Posterior cingulate gyrus (tissue), 11 donors: ENCODE data around the gene SLFN12L.
A peak's percentile ranks its signal among the peaks of the same experiment; 100 is the strongest.
"Not testable (repeated sequence)": the region's sequence is repeated elsewhere in the genome, so short reads cannot be mapped to it uniquely, and the experiment has no call there.

Experiments
- DNase-seq, 10 donors: peaks; one replicate each; pipeline versions ENCODE4 v3.0.0 to v3.0.0-alpha.2; 2020 to 2021; ENCODE audit warnings: mixed read lengths in 3 of 10
- intact Hi-C: fragments of 100-400 bp; cut with DNase I; formaldehyde crosslinking; loops from one replicate; pipeline ENCODE4 v1.15.1; 2023

The SLFN12L gene

DNA sequence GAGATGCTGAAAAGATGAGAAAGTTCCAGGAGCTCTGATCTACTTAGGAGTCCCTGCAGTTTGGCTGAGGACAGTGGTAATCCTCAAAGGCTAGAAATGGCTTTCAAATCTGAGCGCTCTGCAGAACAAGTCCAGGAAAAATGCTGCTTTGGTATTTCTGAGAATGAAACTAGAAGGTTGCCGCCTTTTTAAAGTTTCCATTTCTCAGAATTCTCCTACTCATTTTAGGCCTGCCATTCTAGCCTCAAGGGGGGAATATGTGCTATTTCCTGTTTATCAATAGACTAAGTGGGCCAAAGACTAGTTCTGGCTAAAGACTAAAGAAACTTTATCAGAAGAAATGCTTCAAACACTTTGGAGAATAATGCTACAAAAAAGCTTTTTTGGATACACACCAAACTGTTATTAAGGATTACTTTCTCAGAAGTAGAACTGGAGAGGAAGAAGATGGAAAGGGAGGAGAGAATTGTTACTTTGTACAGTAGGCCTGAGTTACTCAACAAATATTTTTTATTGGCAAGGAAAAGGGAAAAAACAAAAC is at the start of gene SLFN12L:
TSS of gene SLFN12L (minus strand) at position 78 of the 541 bp plus-strand sequence. CDS start 15,314 bp downstream, outside the sequence.
- intact Hi-C loops, result loop anchor here (5.0 kb wide), 1 partner anchor 365 kb away; no protein-coding TSS in a partner anchor
- DNase-seq, result no peak

DNA sequence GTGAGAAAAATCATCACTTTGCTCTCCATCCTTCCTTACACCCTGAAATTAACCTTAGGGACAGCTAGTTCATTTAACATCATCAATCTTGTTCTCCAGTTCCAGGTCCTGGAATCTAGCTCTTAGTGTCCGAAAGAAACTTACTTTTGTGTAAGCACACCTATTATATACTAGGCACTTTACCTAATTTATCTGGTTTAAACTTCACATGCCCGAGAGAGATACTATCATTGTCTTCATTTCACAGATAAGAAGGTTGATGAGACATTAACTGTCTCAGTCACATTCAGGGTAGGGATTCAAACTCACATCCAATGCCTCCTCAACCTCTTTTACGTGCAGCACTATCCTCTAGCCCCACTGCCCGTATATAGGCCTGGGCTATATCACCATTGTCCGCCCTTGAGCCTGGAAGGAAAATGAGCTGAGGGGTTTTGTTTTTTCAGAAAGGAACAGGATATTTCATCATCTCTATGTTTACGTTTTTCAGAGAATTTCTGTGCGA is 49.1 kb upstream of the SLFN12L start:
- no peak for DNase-seq
- intact Hi-C loops, result loop anchor here (1.0 kb wide), 1 partner anchor 8 kb away; the partner anchor contains the start of gene PEX12

DNA sequence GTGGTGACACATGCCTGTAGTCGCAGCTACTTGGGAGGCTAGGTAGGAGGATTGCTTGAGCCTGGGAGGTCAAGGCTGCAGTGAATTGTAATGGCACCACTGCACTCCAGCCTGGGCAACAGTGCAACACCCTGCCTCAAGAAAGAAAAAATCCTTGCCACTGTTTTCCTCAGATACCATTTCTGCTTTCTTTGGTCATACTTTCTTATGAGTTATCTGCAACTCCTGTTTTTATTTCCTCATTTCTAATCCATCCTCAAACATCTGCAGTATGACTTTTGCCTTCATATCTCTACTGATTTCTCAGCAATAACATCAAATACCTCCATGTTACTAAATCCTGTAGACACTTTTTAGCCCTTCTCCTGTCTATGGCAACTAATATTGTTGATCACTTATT is 46.6 kb upstream of the SLFN12L start:
- intact Hi-C loops, result no loop called here
- DNase-seq, result no peak

DNA sequence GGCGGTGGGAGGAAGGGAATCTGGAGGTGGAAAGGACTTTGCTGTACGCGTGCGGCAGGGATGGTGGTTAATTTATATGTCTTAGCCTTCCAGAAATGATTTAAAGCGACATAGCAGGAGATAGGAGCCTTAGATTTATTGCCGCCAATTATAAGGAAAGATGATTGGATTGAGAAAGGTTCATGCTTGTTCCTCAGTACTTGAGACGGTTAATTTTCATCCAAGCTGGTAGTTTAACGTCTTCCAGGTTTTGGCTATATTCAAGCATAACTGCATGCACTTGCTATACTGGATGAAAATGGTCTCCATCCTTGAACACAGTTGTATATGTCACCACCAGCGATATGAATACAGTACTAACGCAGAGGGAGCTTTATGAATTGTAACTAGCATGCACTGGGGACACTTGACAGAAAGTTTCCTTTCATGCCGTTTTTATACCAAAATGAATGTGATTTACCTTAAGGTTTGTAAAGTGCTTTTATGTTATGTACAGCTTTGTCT is 41.5 kb upstream of the SLFN12L start:
- DNase-seq, result no peak
- intact Hi-C loops, result loop anchor here (1.0 to 10.0 kb wide), 2 partner anchors 8 to 434 kb away; partner anchors contain the start of genes AP2B1, NLE1 and UNC45B

- DNase-seq, result peak; percentile 88 to 99 (median 94)
- intact Hi-C loops, result loop anchor here (1.0 to 10.0 kb wide), 2 partner anchors 9 to 434 kb away; partner anchors contain the start of genes AP2B1, NLE1 and UNC45B
Observed at GRCh38 chr17:35578197-35578928, 40.9 kb upstream of the SLFN12L start, which contains the start of gene PEX12. PEX12 (minus strand) TSS chr17:35578571; CDS start chr17:35578021, 550 bp downstream.

- DNase-seq, result no peak
- intact Hi-C loops, result loop anchor here (1.0 to 10.0 kb wide), 2 partner anchors 9 to 433 kb away; partner anchors contain the start of genes AP2B1, NLE1 and UNC45B
Observed at GRCh38 chr17:35577830-35578196, 40.3 kb upstream of the SLFN12L start.

- DNase-seq, result no peak
- intact Hi-C loops, result loop anchor here (10.0 kb wide), 1 partner anchor 431 kb away; the partner anchor contains the start of genes NLE1 and UNC45B
Observed at GRCh38 chr17:35575759-35576158, 38.3 kb upstream of the SLFN12L start.

DNA sequence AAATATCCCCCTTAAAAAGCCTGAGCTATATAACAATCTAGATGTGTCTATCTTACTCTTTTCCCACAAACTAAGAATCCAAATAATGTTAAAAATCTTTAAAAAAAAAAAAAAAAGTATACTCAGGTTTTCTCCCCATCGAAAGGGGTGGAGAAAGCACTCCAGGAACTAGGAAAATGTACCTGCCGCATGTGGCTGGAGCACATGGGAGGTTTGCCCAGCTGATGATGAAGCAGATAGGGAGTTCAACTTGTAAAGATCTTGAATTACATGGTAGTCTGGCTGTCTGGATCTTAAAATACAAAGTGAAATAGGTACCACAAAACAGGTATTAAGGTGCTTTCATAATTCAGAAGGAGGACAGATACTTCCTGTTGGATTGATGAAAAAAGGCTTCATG is 31.9 kb upstream of the SLFN12L start:
- intact Hi-C loops, result loop anchor here (5.0 kb wide), 1 partner anchor 238 kb away; the partner anchor contains the start of gene TAF15
- no peak for DNase-seq

- intact Hi-C loops, result loop anchor here (5.0 kb wide), 1 partner anchor 239 kb away; the partner anchor contains the start of gene TAF15
- DNase-seq, result no peak
Observed at GRCh38 chr17:35568561-35568960, 31.1 kb upstream of the SLFN12L start.

- intact Hi-C loops, result loop anchor here (5.0 kb wide), 1 partner anchor 240 kb away; the partner anchor contains the start of gene TAF15
- no peak for DNase-seq
Observed at GRCh38 chr17:35566968-35567367, 29.5 kb upstream of the SLFN12L start.

- DNase-seq, intact Hi-C loops: not testable (repeated sequence)
Observed at GRCh38 chr17:35563181-35563580, 25.7 kb upstream of the SLFN12L start.

DNA sequence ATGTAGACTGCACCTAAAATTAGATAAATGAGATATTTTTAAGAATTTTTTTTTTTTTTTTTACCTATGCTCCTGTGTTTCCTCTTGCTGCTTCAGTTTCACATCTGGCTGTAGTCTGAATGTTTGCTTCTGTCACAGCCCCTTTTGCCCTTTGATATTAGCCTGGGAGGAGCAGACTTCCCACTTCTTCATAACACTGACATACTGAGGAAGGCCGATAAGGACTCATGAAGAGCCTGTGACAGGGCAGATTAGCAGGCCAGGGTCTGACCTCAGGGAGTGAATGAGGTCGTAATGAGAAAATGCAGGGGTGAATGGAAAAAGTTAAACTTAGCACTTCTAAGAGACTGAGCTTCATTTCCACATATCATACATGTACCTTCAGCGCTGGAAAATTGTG is 23.2 kb upstream of the SLFN12L start, which contains the start of gene SLFN14:
TSS of gene SLFN14 (minus strand) at position 117 of the 400 bp plus-strand sequence. CDS start 2,757 bp downstream, outside the sequence.
- no peak for DNase-seq
- intact Hi-C loops, result no loop called here

DNA sequence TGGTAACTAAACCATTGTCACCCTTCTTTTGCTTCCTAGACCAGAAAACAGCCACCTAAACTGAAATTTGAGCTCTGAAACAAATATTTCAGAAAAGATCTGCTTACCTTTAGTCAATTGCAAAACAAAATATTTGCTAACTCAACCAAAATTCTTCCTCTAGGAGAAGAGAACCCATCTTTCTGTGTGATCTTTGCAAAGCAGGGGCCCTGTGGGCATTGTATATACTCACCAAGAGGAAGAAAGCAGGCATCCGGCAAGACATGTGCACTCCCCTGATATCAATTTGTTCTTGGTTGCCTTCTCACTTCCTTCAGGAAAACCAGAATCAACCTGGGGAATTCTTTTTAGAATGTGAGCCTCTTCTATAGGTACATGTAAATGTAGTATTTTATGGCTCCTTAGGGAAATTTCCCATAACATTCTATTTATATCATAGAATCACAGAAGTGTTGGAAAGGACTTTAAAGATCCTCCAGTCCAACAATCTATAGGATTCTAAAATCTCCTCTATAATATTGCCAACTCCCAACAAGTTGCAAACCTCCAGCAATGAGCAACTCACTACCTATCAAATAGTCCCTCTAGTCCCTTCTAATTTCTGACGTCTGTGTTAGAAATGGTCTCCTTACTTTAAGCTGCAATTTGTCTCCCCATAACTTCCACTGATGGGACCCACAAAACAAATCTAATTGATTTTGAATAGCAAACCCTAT is 22.2 kb upstream of the SLFN12L start:
- intact Hi-C loops, result no loop called here
- no peak for DNase-seq

DNA sequence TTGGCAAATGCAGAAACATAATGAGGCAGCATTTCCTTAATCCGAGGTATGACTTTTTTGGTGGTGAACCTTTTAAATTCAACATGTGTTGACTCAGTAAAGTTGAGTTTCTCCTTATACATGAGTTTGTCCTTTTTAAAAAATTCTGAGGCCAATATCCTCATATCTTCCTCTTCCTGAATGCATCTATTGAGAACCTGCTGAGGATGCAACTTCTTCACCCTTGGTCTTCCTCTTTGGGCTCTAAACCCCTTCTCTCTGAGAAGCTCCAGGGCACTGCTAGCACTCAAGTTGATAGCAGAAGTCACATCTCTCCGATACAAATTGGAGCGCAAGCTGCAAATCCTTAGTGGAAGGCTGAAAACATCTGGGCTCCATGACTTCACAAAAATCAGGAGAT is 19.9 kb upstream of the SLFN12L start:
- no peak for DNase-seq
- intact Hi-C loops, result no loop called here

GRCh38 chr17:35555691-35556090 is 18.2 kb upstream of the SLFN12L start:
- DNase-seq, result no peak
- intact Hi-C loops, result no loop called here

DNA sequence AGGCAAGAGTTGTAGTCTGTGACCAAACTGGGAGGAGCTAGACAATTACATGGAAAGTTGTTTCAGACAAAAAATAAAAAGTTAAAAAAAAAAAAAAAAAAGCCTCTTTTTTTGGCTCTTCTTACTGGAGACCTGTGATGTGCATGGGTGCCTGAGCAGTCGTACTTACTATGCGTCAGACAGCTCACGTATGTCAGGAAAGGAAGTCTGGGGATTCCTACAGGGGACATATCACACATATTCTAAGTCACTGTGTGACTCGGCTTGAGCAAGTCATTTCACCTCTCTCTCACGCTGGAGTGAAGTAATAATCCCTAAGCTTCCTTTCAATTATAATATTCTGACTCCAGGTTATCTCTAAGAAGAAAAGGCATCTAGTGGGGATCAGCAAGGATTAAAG is 17.2 kb upstream of the SLFN12L start:
- intact Hi-C loops, result no loop called here
- no peak for DNase-seq

DNA sequence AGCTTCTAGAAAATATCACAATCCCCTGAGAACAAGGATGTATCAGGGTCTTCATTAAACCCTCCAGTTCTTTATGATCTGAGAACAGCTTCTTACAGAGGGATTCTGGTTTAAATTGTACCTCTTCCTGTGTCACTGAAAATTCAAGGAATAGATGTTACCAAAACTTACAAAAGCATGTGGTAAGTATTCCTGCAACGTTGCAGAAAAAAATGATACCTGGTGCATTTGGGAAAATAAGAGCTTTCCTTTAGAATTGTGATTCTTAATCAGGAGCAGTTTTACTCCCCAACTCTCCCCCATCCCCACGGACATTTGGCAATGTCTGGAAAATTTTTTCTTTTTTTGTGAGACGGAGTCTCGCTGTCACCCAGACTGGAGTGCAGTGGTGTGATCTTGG is 15.8 kb upstream of the SLFN12L start:
- no peak for DNase-seq
- intact Hi-C loops, result no loop called here

DNA sequence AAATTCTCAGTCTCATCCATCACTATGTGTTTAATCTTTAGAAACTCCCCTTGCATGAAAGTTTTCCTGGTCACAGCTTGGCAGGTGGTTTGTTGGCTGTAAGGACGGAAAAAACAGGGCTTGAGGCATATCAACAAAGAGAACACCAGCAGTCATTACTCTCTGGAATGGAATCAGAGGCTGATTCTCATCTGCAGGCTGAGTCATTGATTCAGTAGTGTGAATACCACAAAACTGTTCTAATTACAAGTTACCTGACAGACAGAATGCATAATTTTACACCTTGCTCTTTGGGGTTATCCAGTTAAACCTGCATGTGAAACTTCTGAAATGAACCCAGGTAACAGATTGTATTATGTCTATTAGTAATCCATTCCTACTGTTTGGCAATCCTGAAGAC is 11.5 kb upstream of the SLFN12L start:
- intact Hi-C loops, result no loop called here
- no peak for DNase-seq

GRCh38 chr17:35548208-35548810 is 10.8 kb upstream of the SLFN12L start:
- intact Hi-C loops, result no loop called here
- no peak for DNase-seq

GRCh38 chr17:35546487-35546886 is 9.0 kb upstream of the SLFN12L start:
- intact Hi-C loops, result no loop called here
- no peak for DNase-seq
